ENCODE data around the gene SNIP1. TPM values are rescaled to one million over a fixed set of nuclear protein-coding genes. Genes with fewer than 3 reads are reported as not detected.
A peak's percentile ranks its signal among the peaks of the same experiment; 100 is the strongest.

The SNIP1 gene
- total and polyA plus RNA-seq, 2 experiments from 2014 or later, result 6.1 to 12.8 TPM

DNA sequence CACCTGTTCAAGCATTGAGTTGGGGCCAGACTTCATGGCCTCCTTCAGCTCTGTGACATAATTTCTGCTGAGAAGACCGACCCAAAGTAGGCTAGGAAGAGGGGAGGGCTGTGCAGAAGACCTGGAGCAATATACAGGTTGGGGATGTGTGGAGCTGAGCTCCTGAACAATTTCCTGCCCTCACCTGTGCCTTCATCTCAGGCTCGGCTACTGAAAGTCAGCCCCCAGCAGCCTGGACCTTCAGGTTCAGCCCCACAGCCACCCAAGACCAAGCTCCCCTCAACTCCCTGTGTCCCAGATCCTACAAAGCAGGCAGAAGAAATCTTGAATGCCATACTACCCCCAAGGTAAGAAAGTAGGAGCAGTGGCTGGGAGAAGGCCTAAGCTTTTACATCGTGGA, 3.3 kb upstream of the SNIP1 start:
- no peaks in the 10 kb centered on the region for H3K9me3 ChIP-seq (ENCODE audit: low read depth)
- DNase-seq (ENCODE audit: low read depth in 1 of 2, low spot score in 1 of 2), result no peak
- H3K4me3 ChIP-seq, result peak overlapping the region; percentile 42
- TF ChIP-seq, protein P1, sequence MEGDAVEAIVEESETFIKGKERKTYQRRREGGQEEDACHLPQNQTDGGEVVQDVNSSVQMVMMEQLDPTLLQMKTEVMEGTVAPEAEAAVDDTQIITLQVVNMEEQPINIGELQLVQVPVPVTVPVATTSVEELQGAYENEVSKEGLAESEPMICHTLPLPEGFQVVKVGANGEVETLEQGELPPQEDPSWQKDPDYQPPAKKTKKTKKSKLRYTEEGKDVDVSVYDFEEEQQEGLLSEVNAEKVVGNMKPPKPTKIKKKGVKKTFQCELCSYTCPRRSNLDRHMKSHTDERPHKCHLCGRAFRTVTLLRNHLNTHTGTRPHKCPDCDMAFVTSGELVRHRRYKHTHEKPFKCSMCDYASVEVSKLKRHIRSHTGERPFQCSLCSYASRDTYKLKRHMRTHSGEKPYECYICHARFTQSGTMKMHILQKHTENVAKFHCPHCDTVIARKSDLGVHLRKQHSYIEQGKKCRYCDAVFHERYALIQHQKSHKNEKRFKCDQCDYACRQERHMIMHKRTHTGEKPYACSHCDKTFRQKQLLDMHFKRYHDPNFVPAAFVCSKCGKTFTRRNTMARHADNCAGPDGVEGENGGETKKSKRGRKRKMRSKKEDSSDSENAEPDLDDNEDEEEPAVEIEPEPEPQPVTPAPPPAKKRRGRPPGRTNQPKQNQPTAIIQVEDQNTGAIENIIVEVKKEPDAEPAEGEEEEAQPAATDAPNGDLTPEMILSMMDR (IDR thresholded peaks at IDR 0.05; ENCODE audit: low read depth, low read length), result no peak
- H3K4me1 ChIP-seq (ENCODE audit: low read depth), result peaks cover 10% of the 10 kb centered on the region
- no peaks in the 10 kb centered on the region for H3K27me3 ChIP-seq
- no peak overlapping the region for H3K27ac ChIP-seq
- no peaks in the 10 kb centered on the region for H3K36me3 ChIP-seq

- no peaks in the 10 kb centered on the region for H3K9me3 ChIP-seq (ENCODE audit: low read depth)
- peak within 1 kb of the TSS; percentile 42 for H3K4me3 ChIP-seq
- TF ChIP-seq, protein P1 (IDR thresholded peaks at IDR 0.05; ENCODE audit: low read depth, low read length), result no peak
- peaks cover 10% of the 10 kb centered on the region for H3K4me1 ChIP-seq (ENCODE audit: low read depth)
- H3K36me3 ChIP-seq, result no peaks in the 10 kb centered on the region
- DNase-seq (ENCODE audit: low read depth in 1 of 2, low spot score in 1 of 2), result peak; percentile 95 to 96
- no peaks in the 10 kb centered on the region for H3K27me3 ChIP-seq
- H3K27ac ChIP-seq, result no peak within 1 kb of the TSS
Observed at GRCh38 chr1:37556712-37557196, 2.7 kb upstream of the SNIP1 start, which contains the start of gene DNALI1. TSS of gene DNALI1 (plus strand) at chr1:37556940. CDS start at chr1:37556995, 55 bp downstream.

- no peak for DNase-seq (ENCODE audit: low read depth in 1 of 2, low spot score in 1 of 2)
- Histone ChIP-seq H3K36me3 (no peaks in the 10 kb centered on the region), H3K27ac (peak overlapping the region; percentile 72), H3K9me3 (ENCODE audit: low read depth) (no peaks in the 10 kb centered on the region), H3K27me3 (no peaks in the 10 kb centered on the region), H3K4me1 (ENCODE audit: low read depth) (peaks cover 10% of the 10 kb centered on the region), H3K4me3 (peak overlapping the region; percentile 91)
- TF ChIP-seq, protein P1 (IDR thresholded peaks at IDR 0.05; ENCODE audit: low read depth, low read length), result no peak
Observed at GRCh38 chr1:37553598-37553926, 531 bp downstream of the SNIP1 start.

GRCh38 chr1:37549341-37549740, 4.8 kb downstream of the SNIP1 start:
- Histone ChIP-seq H3K4me3 (no peak overlapping the region), H3K4me1 (ENCODE audit: low read depth) (peaks cover 5% of the 10 kb centered on the region), H3K27me3 (no peaks in the 10 kb centered on the region), H3K27ac (no peak overlapping the region), H3K9me3 (ENCODE audit: low read depth) (no peaks in the 10 kb centered on the region), H3K36me3 (peaks cover 13% of the 10 kb centered on the region)
- TF ChIP-seq, protein P1 (IDR thresholded peaks at IDR 0.05; ENCODE audit: low read depth, low read length), result no peak
- peak in 1 of 2 donors; percentile 23 for DNase-seq (ENCODE audit: low read depth in 1 of 2, low spot score in 1 of 2)

DNA sequence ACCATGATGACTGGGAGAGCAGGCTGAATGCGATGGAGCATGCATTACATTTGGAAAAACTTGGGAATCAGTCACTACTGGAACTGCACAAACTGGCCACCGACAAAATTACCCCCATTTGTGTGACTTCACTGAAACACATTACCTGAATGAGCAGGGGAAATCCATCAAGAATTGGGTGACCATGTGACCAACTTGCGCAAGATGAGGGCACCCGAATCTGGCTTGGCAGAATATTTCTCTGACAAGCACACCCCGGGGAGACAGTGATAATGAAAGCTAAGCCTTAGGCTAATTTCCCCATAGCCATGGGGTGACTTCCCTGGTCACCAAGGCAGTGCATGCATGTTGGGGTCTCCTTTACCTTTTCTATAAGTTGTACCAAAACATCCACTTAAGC, 9.1 kb downstream of the SNIP1 start:
- TF ChIP-seq, protein P1 (IDR thresholded peaks at IDR 0.05; ENCODE audit: low read depth, low read length), result no peak
- Histone ChIP-seq H3K27ac (no peak overlapping the region), H3K9me3 (ENCODE audit: low read depth) (no peaks in the 10 kb centered on the region), H3K4me3 (no peak overlapping the region), H3K36me3 (peaks cover 16% of the 10 kb centered on the region), H3K4me1 (ENCODE audit: low read depth) (no peaks in the 10 kb centered on the region), H3K27me3 (no peaks in the 10 kb centered on the region)
- no peak for DNase-seq (ENCODE audit: low read depth in 1 of 2, low spot score in 1 of 2)
